Lung (tissue), 12 donors: ENCODE measurements around the gene BSN. TPM values are rescaled to one million over a fixed set of nuclear protein-coding genes. Genes with fewer than 3 reads are reported as not detected.

Experiments used
- ATAC-seq: fragments of 200-7000 bp; cut with Tn5 transposase; one replicate; pipeline ENCODE4 v1.9.1; 2020; ENCODE audit warnings: moderate number of reproducible peaks; ENCODE audit not compliant: insufficient read depth, low FRiP score
- DNase-seq, 3 donors: peaks; one replicate each; pipeline ENCODE4 v3.0.0-alpha.2; 2013 to 2017
- H3K27ac ChIP-seq, 2 donors: one replicate each; pipeline ENCODE4 v1.5.1; 2013; ENCODE audit warnings: mild to moderate bottlenecking in 2 of 2, moderate library complexity in 2 of 2, control low read depth in 1 of 2, inconsistent platforms in 1 of 2, low read depth in 1 of 2, low read length in 1 of 2
- H3K27me3 ChIP-seq, 3 donors: one replicate each; pipeline ENCODE4 v1.5.1; 2013; ENCODE audit warnings: low read length in 2 of 3; ENCODE audit not compliant: control insufficient read depth in 3 of 3, insufficient read depth in 3 of 3
- H3K36me3 ChIP-seq, 4 donors: one replicate each; pipeline ENCODE4 v1.5.1; 2013; ENCODE audit warnings: low read length in 4 of 4, mild to moderate bottlenecking in 1 of 4, moderate library complexity in 1 of 4; ENCODE audit not compliant: control insufficient read depth in 4 of 4, insufficient read depth in 4 of 4
- H3K4me1 ChIP-seq, 5 donors: one replicate each; pipeline ENCODE4 v1.5.1; 2013; ENCODE audit warnings: low read length in 5 of 5, mild to moderate bottlenecking in 2 of 5, moderate library complexity in 1 of 5; ENCODE audit not compliant: control insufficient read depth in 5 of 5, insufficient read depth in 5 of 5
- H3K4me3 ChIP-seq: one replicate; pipeline ENCODE4 v1.5.1; 2013; ENCODE audit warnings: mild to moderate bottlenecking, control low read depth, moderate library complexity
- H3K9ac ChIP-seq, 2 donors: one replicate each; pipeline ENCODE4 v1.5.1; 2013; ENCODE audit warnings: low read length in 2 of 2, control low read depth in 1 of 2; ENCODE audit not compliant: insufficient read depth in 1 of 2
- H3K9me3 ChIP-seq, 4 donors: one replicate each; pipeline ENCODE4 v1.5.1; 2013; ENCODE audit warnings: low read length in 3 of 4, mild to moderate bottlenecking in 1 of 4, moderate library complexity in 1 of 4; ENCODE audit not compliant: control insufficient read depth in 4 of 4, insufficient read depth in 3 of 4
- WGBS, 2 donors: extraction: QIAGEN DNeasy Blood & Tissue Kit; methylation state at CpG; one replicate each; pipeline ENCODE4 v1.1.7; 2013; 5-methylcytosine and 5-hydroxymethylcytosine counted together
- polyA plus RNA-seq, 2 donors: library from polyadenylated mRNA; stranded (reverse); fragments of 200-250 nt; gene quantifications; one replicate each; pipeline ENCODE4 v1.2.1, GENCODE V29; 2013
- total RNA-seq, 2 donors: library from RNA; depleted of rRNA in 1 of 2; stranded (reverse); fragments of >200 nt in 1 of 2; gene quantifications; one replicate each; pipeline ENCODE4 v1.2.1, GENCODE V29; 2014 to 2021
- TF ChIP-seq, protein P1 (sequence below): IDR thresholded peaks from 2 replicates; pipeline ENCODE4 v1.5.1; 2012; ENCODE audit warnings: mild to moderate bottlenecking; ENCODE audit errors: control extremely low read depth, extremely low read depth
- donor health status: control.
- donor health status: control.
- donor health status: Bipolar disorder and iron deficiency.
- donor health status: healthy.
- donor health status: DM: yes; HTN: yes; CAD: no.

Gene BSN
- total and polyA plus RNA-seq, 4 donors: 0.09 to 0.71 (median 0.47) TPM

DNA sequence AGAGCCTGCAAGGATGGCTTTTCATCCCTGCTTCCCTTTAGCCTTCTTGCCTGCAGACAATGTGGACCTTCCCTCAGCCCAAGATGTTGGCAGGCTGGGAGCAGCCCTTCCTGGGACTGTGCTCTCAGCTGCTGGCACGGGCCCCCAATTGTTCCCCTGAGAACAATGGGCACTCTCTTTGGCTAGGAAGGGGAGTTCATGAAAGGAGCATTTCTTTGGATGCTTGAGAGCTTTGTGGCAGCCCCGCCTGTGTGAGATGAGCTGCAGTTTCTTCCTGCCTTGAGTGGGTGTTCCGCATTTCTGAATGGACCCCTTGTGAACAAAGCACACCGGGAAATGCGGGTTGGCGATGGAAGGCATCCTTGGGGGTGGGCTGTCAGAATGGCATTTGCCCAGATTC lies 35.0 kb upstream of the BSN start:
- no peak overlapping the region for H3K27ac ChIP-seq
- WGBS, 2 donors: 75 to 90% methylated on average over 6 of the region's 6 CpGs
- H3K36me3 ChIP-seq: peaks cover 0 to 8% (median 0%) of the 10 kb centered on the region in 4 donors

GRCh38 chr3:49519916-49520385 lies 34.3 kb upstream of the BSN start:
- Histone ChIP-seq H3K4me3 (no peak overlapping the region), H3K9me3 (no peaks in the 10 kb centered on the region), H3K4me1 (peaks cover 0 to 15% (median 0%) of the 10 kb centered on the region in 5 donors), H3K27ac (no peak overlapping the region), H3K9ac (no peak overlapping the region), H3K27me3 (no peaks in the 10 kb centered on the region), H3K36me3 (peaks cover 0 to 8% (median 0%) of the 10 kb centered on the region in 4 donors)
- WGBS, 2 donors: 66 to 75% methylated on average over 2 of the region's 2 CpGs
- TF ChIP-seq, protein P1, sequence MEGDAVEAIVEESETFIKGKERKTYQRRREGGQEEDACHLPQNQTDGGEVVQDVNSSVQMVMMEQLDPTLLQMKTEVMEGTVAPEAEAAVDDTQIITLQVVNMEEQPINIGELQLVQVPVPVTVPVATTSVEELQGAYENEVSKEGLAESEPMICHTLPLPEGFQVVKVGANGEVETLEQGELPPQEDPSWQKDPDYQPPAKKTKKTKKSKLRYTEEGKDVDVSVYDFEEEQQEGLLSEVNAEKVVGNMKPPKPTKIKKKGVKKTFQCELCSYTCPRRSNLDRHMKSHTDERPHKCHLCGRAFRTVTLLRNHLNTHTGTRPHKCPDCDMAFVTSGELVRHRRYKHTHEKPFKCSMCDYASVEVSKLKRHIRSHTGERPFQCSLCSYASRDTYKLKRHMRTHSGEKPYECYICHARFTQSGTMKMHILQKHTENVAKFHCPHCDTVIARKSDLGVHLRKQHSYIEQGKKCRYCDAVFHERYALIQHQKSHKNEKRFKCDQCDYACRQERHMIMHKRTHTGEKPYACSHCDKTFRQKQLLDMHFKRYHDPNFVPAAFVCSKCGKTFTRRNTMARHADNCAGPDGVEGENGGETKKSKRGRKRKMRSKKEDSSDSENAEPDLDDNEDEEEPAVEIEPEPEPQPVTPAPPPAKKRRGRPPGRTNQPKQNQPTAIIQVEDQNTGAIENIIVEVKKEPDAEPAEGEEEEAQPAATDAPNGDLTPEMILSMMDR: no peak
- ATAC-seq (no peak), DNase-seq (no peak)

More for the DNA sequence above, 35.0 kb upstream of the BSN start:
- H3K4me3 ChIP-seq: no peak overlapping the region
- H3K9ac ChIP-seq: no peak overlapping the region
- peaks cover 0 to 15% (median 0%) of the 10 kb centered on the region in 5 donors for H3K4me1 ChIP-seq
- H3K27me3 ChIP-seq: no peaks in the 10 kb centered on the region
- no peak for DNase-seq
- TF ChIP-seq, protein P1: no peak
- ATAC-seq: no peak
- H3K9me3 ChIP-seq: no peaks in the 10 kb centered on the region

- no peaks in the 10 kb centered on the region for H3K9me3 ChIP-seq
- H3K36me3 ChIP-seq: no peaks in the 10 kb centered on the region
- no peak overlapping the region for H3K9ac ChIP-seq
- ATAC-seq: peak; percentile 27
- DNase-seq: no peak
- TF ChIP-seq, protein P1: no peak
- no peak overlapping the region for H3K27ac ChIP-seq
- peaks cover 0 to 10% (median 0%) of the 10 kb centered on the region in 5 donors for H3K4me1 ChIP-seq
- H3K27me3 ChIP-seq: no peaks in the 10 kb centered on the region
- no peak overlapping the region for H3K4me3 ChIP-seq
- 74 to 77% methylated on average over 5 of the region's 5 CpGs for WGBS, 2 donors
These were observed 30.2 kb upstream of the BSN start for GRCh38 chr3:49523756-49524747.
